GM21723 (cell line): ENCODE results near the gene RHO.
A peak's percentile ranks its signal among the peaks of the same experiment; 100 is the strongest.

Source experiments
- ATAC-seq: cut with Tn5 transposase; IDR thresholded peaks from one replicate; pipeline ENCODE4 v1.9.1; 2021; ENCODE audit warnings: mild to moderate bottlenecking, moderate library complexity; ENCODE audit not compliant: unreplicated experiment

RHO gene

GRCh38 chr3:129575997-129576384 is 47.6 kb downstream of the RHO start:
- no peak for ATAC-seq

GRCh38 chr3:129576514-129577352 is 48.3 kb downstream of the RHO start:
- peak; percentile 51 for ATAC-seq

GRCh38 chr3:129577366-129577765 is 48.9 kb downstream of the RHO start:
- no peak for ATAC-seq

- ATAC-seq: peak; percentile 56
Observed at GRCh38 chr3:129577925-129578786, 49.7 kb downstream of the RHO start.

- no peak for ATAC-seq
Observed at GRCh38 chr3:129579991-129580390, 51.6 kb downstream of the RHO start.

GRCh38 chr3:129581623-129582022 is 53.2 kb downstream of the RHO start:
- no peak for ATAC-seq

- ATAC-seq: no peak
Observed at GRCh38 chr3:129582799-129583198, 54.4 kb downstream of the RHO start.

- no peak for ATAC-seq
Observed at GRCh38 chr3:129583289-129583688, 54.9 kb downstream of the RHO start.

GRCh38 chr3:129584631-129585030 is 56.2 kb downstream of the RHO start:
- no peak for ATAC-seq
